Spleen (tissue), 11 donors: Measurements from ENCODE around the gene TRIM38. TPM values are rescaled to one million over a fixed set of nuclear protein-coding genes. Genes with fewer than 3 reads are reported as not detected.

ENCODE experiments used
- DNase-seq: peaks from one replicate; pipeline ENCODE4 v3.0.0-alpha.2; 2020
- H3K27ac ChIP-seq, 8 donors: fragments of 200-600 bp; sonication (generic) in 7 of 8; 1 replicate in 4 of 8; 2 replicates in 4 of 8; pipeline versions ENCODE4 v1.5.0 to v1.8.0; 2016 to 2021; ENCODE audit warnings: inconsistent platforms in 4 of 8, mild to moderate bottlenecking in 4 of 8, moderate library complexity in 1 of 8
- H3K27me3 ChIP-seq, 7 donors: fragments of 200-600 bp; sonication (generic) in 6 of 7; replicated peaks in 1 of 7; 1 replicate in 4 of 7; 2 replicates in 3 of 7; pipeline versions ENCODE4 v1.5.0 to v1.8.0; 2016 to 2021; ENCODE audit warnings: inconsistent platforms in 3 of 7, mild to moderate bottlenecking in 1 of 7
- H3K36me3 ChIP-seq, 6 donors: fragments of 200-600 bp; sonication (generic) in 5 of 6; 1 replicate in 4 of 6; 2 replicates in 2 of 6; pipeline versions ENCODE4 v1.5.0 to v1.8.0; 2016 to 2021; ENCODE audit warnings: inconsistent platforms in 2 of 6
- H3K4me1 ChIP-seq, 6 donors: fragments of 200-600 bp; sonication (generic) in 5 of 6; 1 replicate in 3 of 6; 2 replicates in 3 of 6; pipeline versions ENCODE4 v1.5.0 to v1.8.0; 2016 to 2021; ENCODE audit warnings: inconsistent platforms in 3 of 6
- H3K4me3 ChIP-seq, 8 donors: fragments of 200-600 bp; sonication (generic) in 7 of 8; 1 replicate in 4 of 8; 2 replicates in 4 of 8; pipeline versions ENCODE4 v1.5.0 to v1.8.0; 2016 to 2021; ENCODE audit warnings: inconsistent platforms in 4 of 8, mild to moderate bottlenecking in 4 of 8, moderate library complexity in 2 of 8
- H3K9me3 ChIP-seq, 8 donors: fragments of 200-600 bp; sonication (generic) in 7 of 8; 1 replicate in 4 of 8; 2 replicates in 4 of 8; pipeline versions ENCODE4 v1.5.0 to v1.8.0; 2016 to 2021; ENCODE audit warnings: inconsistent platforms in 4 of 8
- CTCF ChIP-seq, 11 experiments: fragments of 200-600 bp in 7 of 11; fragments of 450-650 bp in 4 of 11; sonication (generic) in 4 of 11; IDR thresholded peaks in 8 of 11; conservative IDR thresholded peaks in 3 of 11; 1 replicate in 7 of 11; 2 replicates in 4 of 11; pipeline versions ENCODE4 v1.4.0 to v1.8.0; 2016 to 2021; ENCODE audit warnings: antibody characterized with exemption in 11 of 11, inconsistent platforms in 4 of 11, mild to moderate bottlenecking in 1 of 11
- POLR2A ChIP-seq, 3 donors: fragments of 450-650 bp; IDR thresholded peaks; one replicate each; pipeline ENCODE4 v1.5.1; 2017; ENCODE audit warnings: antibody characterized with exemption in 3 of 3, mild to moderate bottlenecking in 1 of 3
- POLR2AphosphoS5 ChIP-seq, 3 donors: sonication (generic); formaldehyde crosslinking; IDR thresholded peaks; one replicate each; pipeline ENCODE4 v1.5.1; 2017; ENCODE audit warnings: antibody characterized with exemption in 3 of 3
- WGBS, 5 donors: extraction: QIAGEN DNeasy Blood & Tissue Kit in 3 of 5; methylation state at CpG; one replicate each; pipeline versions ENCODE4 v1.1.5 to v1.1.7; 2013 to 2018; 5-methylcytosine and 5-hydroxymethylcytosine counted together
- intact Hi-C: fragments of 100-400 bp; cut with DNase I; formaldehyde crosslinking; loops from one replicate; pipeline ENCODE4 v1.15.0; 2023; ENCODE audit warnings: low total_unique reads
- polyA plus RNA-seq, 3 donors: library from polyadenylated mRNA; stranded (reverse); fragments of 200-250 nt; gene quantifications; one replicate each; pipeline ENCODE4 v1.2.1, GENCODE V29; 2013
- total RNA-seq, 7 donors: library from RNA; depleted of rRNA in 3 of 7; stranded (reverse); fragments of >200 nt in 3 of 7; fragmentation: NEBNext Ultra II Directional in 4 of 7; extraction: Animal tissue kit (Norgen Biotek cat#: 25700) in 4 of 7; gene quantifications; one replicate each; pipeline versions ENCODE4 v1.1.0 to v1.2.1, GENCODE V29; 2016 to 2021
- donor health status: healthy with polysubstance abuse.
- donor health status: DM: no; HTN: no; CAD: no; lungs with moderate emphysema.
- donor health status: DM: no; HTN: no; CAD: no.
- donor health status: Bipolar disorder and iron deficiency.
- donor health status: healthy.
- donor health status: DM: no; HTN: no; CAD: no.
- donor health status: DM: yes; HTN: yes; CAD: no.

The TRIM38 gene
- total and polyA plus RNA-seq, 10 donors = 8.0 to 34.4 (median 28.1) TPM

GRCh38 chr6:26025894-26026832 lies 63.6 kb downstream of the TRIM38 start:
- Histone ChIP-seq H3K4me1 (peaks cover 0 to 53% (median 24%) of the 10 kb centered on the region in 6 donors), H3K27ac (peak overlapping the region; percentile 96 to 99 (median 98)), H3K4me3 (peak overlapping the region; percentile 45 to 72 (median 56)), H3K9me3 (no peaks in the 10 kb centered on the region), H3K36me3 (no peaks in the 10 kb centered on the region), H3K27me3 (no peaks in the 10 kb centered on the region)
- WGBS, 5 donors = 1% methylated on average over 23 of the region's 23 CpGs
- peak in 1 of 3 donors; percentile 78 for TF ChIP-seq POLR2A (IDR thresholded peaks at IDR 0.05)
- TF ChIP-seq POLR2AphosphoS5 (IDR thresholded peaks at IDR 0.05) = peak in 2 of 3 donors; percentile 73 to 93
- peak; percentile 66 to 93 (median 89) for TF ChIP-seq CTCF (IDR thresholded peaks at IDR 0.05 in 8 of 11, conservative IDR thresholded peaks at IDR 0.05 in 3 of 11)
- intact Hi-C loops = no loop called here
- peak; percentile 97 for DNase-seq

GRCh38 chr6:26026833-26027490 lies 64.4 kb downstream of the TRIM38 start:
- peak; percentile 90 to 100 (median 100) for TF ChIP-seq POLR2AphosphoS5 (IDR thresholded peaks at IDR 0.05)
- peak in 1 of 11 experiments; percentile 9 for TF ChIP-seq CTCF (IDR thresholded peaks at IDR 0.05 in 8 of 11, conservative IDR thresholded peaks at IDR 0.05 in 3 of 11)
- peak; percentile 97 to 99 (median 99) for TF ChIP-seq POLR2A (IDR thresholded peaks at IDR 0.05)
- H3K4me1 ChIP-seq = peaks cover 7 to 60% (median 28%) of the 10 kb centered on the region in 6 donors
- no peaks in the 10 kb centered on the region for H3K9me3 ChIP-seq
- intact Hi-C loops = no loop called here
- H3K27ac ChIP-seq = peak overlapping the region; percentile 96 to 99 (median 98)
- H3K27me3 ChIP-seq = no peaks in the 10 kb centered on the region
- H3K4me3 ChIP-seq = peak overlapping the region; percentile 45 to 72 (median 56)
- H3K36me3 ChIP-seq = no peaks in the 10 kb centered on the region
- 0 to 1% (median 0%) methylated on average over 44 of the region's 44 CpGs for WGBS, 5 donors
- DNase-seq = peak; percentile 95

DNA sequence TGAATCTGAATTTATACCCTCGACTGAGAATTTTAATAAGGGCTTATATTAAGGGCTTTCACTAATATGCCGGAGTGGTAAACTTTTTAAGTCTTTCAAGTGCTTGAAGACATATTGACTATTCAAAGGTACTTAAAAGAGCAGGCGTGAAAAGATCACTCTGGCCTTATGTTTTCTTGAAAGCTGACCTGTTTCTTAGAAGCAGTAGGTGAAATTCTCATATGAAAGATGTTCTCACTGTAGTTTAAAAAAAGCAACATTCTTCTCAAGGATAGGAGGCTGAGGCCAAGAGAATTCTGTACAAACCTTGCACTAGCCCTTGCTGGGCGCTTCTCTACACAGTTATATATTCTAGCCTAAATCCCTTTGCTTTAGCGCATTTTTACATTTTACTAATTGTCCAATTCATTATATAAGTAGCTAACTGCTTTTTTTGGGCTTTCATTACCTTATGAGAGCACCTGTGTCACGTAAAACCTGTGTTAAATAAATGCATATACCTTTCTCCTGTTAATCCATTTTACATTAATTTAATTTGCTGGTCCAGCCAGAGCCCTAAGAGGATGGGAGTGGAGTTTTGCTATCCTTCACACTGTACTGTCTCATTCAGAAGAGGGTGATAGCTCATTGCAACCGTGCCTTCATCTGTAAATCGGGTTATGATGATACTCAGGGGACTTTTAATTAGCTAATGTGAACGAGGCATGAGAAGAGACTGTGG lies 65.0 kb downstream of the TRIM38 start:
- intact Hi-C loops = no loop called here
- Histone ChIP-seq H3K27me3 (no peaks in the 10 kb centered on the region), H3K27ac (peak overlapping the region; percentile 96 to 99 (median 98)), H3K36me3 (no peaks in the 10 kb centered on the region), H3K4me1 (peaks cover 11 to 60% (median 32%) of the 10 kb centered on the region in 6 donors), H3K4me3 (peak overlapping the region; percentile 45 to 72 (median 56)), H3K9me3 (no peaks in the 10 kb centered on the region)
- WGBS, 5 donors = 54 to 63% (median 62%) methylated on average over 9 of the region's 9 CpGs
- no peak for TF ChIP-seq POLR2AphosphoS5 (IDR thresholded peaks at IDR 0.05)
- no peak for TF ChIP-seq CTCF (IDR thresholded peaks at IDR 0.05 in 8 of 11, conservative IDR thresholded peaks at IDR 0.05 in 3 of 11)
- no peak for TF ChIP-seq POLR2A (IDR thresholded peaks at IDR 0.05)
- no peak for DNase-seq
